HepG2 (cell line): Measurements from ENCODE around the gene GPT2. TPM values are rescaled to one million over a fixed set of nuclear protein-coding genes. Genes with fewer than 3 reads are reported as not detected.

Source experiments
- ATAC-seq: fragments of 200-7000 bp; cut with Tn5 transposase; 3 replicates; pipeline ENCODE4 v1.9.1; 2020; ENCODE audit warnings: mild to moderate bottlenecking, moderate library complexity
- BruUV-seq: library from RNA; stranded (reverse); fragments of 400-500 nt; replicated peaks from 2 replicates; lab custom pipeline; 2021; lab: Mats Ljungman, UMichigan
- CTCF ChIA-PET: fragments of 300-600 bp; formaldehyde crosslinking; extraction: SDS; loops from one replicate; lab custom pipeline; 2021; ENCODE audit warnings: low total read pairs, inconsistent platforms, low intra/inter-chr PET ratio; lab: Yijun Ruan, JAX
- POLR2A ChIA-PET: fragments of 350-600 bp; sonication (Branson Sonifier 250); formaldehyde crosslinking; loops from one replicate; lab custom pipeline; 2020; ENCODE audit warnings: antibody characterized with exemption, inconsistent platforms; lab: Yijun Ruan, JAX
- DNase-seq: peaks from one replicate; pipeline ENCODE4 v3.0.0-alpha.2; 2015; ENCODE audit warnings: low spot score
- FAIRE-seq: peaks from 3 replicates; lab custom pipeline; 2011; peaks lifted over from hg19 to GRCh38; lab: Jason Lieb, UNC
- H2AFZ ChIP-seq: one replicate; pipeline ENCODE4 v1.6.1; 2011; ENCODE audit warnings: low read length, inconsistent platforms
- H3K27ac ChIP-seq: fragments of 300-600 bp; 3 replicates; pipeline ENCODE4 v1.8.0; 2011; ENCODE audit warnings: mixed run types, mild to moderate bottlenecking, mixed read lengths, low read length, inconsistent platforms; ENCODE audit not compliant: insufficient read depth; ENCODE audit errors: extremely low read length
- H3K27me3 ChIP-seq, 2 experiments: fragments of 200-600 bp in 1 of 2; 2 replicates in 1 of 2; 3 replicates in 1 of 2; pipeline versions ENCODE4 v1.6.0 to v1.8.0; 2011; ENCODE audit warnings: low read length in 2 of 2, mild to moderate bottlenecking in 2 of 2, moderate library complexity in 2 of 2, inconsistent platforms in 1 of 2; ENCODE audit not compliant: insufficient read depth in 2 of 2, control insufficient read depth in 1 of 2
- H3K36me3 ChIP-seq, 2 experiments: fragments of 200-600 bp in 1 of 2; replicated peaks in 1 of 2; 2 replicates in 1 of 2; 3 replicates in 1 of 2; pipeline versions ENCODE4 v1.5.1 to v1.8.0; 2011; ENCODE audit warnings: low read length in 2 of 2, inconsistent platforms in 1 of 2; ENCODE audit not compliant: insufficient read depth in 2 of 2, control insufficient read depth in 1 of 2
- H3K4me1 ChIP-seq: 2 replicates; pipeline ENCODE4 v1.5.1; 2012; ENCODE audit warnings: low read length, inconsistent platforms; ENCODE audit not compliant: insufficient read depth
- H3K4me2 ChIP-seq: 2 replicates; pipeline ENCODE4 v1.6.0; 2011; ENCODE audit warnings: low read depth, low read length, inconsistent platforms
- H3K4me3 ChIP-seq, 3 experiments: fragments of 200-600 bp in 1 of 3; sonication (generic), shearing (Covaris generic) in 1 of 3; replicated peaks in 1 of 3; 2 replicates each; pipeline ENCODE4 v1.5.1; 2011 to 2016; ENCODE audit warnings: low read length in 3 of 3, inconsistent platforms in 2 of 3, low read depth in 2 of 3, mild to moderate bottlenecking in 2 of 3, control low read depth in 1 of 3, mixed read lengths in 1 of 3; ENCODE audit not compliant: insufficient read depth in 1 of 3
- H3K79me2 ChIP-seq: one replicate; pipeline ENCODE4 v1.6.1; 2011; ENCODE audit warnings: low read length, inconsistent platforms; ENCODE audit not compliant: insufficient read depth
- H3K9ac ChIP-seq: 2 replicates; pipeline ENCODE4 v1.6.0; 2011; ENCODE audit warnings: mild to moderate bottlenecking, low read depth, low read length, inconsistent platforms; ENCODE audit not compliant: insufficient read depth
- H3K9me3 ChIP-seq: 2 replicates; pipeline ENCODE4 v1.5.1; 2012; ENCODE audit warnings: mild to moderate bottlenecking, low read length
- H4K20me1 ChIP-seq: 2 replicates; pipeline ENCODE4 v1.6.0; 2011; ENCODE audit warnings: inconsistent platforms, mild to moderate bottlenecking, low read length, moderate library complexity; ENCODE audit not compliant: insufficient read depth
- ATRX ChIP-seq: sonication (generic); formaldehyde crosslinking; IDR thresholded peaks from 2 replicates; pipeline ENCODE4 v1.4.0; 2020; ENCODE audit warnings: missing genetic modification reagents, borderline replicate concordance
- EP300 ChIP-seq, 3 experiments: sonication (generic) in 1 of 3; formaldehyde crosslinking in 1 of 3; IDR thresholded peaks; 2 replicates each; pipeline versions ENCODE4 v1.5.1 to v1.6.1; 2011 to 2020; ENCODE audit warnings: low read depth in 2 of 3, low read length in 2 of 3, borderline replicate concordance in 1 of 3, improper control_type of control experiment in 1 of 3, mild to moderate bottlenecking in 1 of 3, missing genetic modification reagents in 1 of 3, moderate library complexity in 1 of 3
- FOXP1 ChIP-seq, 2 experiments: fragments of 450-650 bp in 1 of 2; IDR thresholded peaks; 2 replicates each; pipeline ENCODE4 v1.6.1; 2017 to 2018; ENCODE audit warnings: antibody characterized with exemption in 1 of 2
- HIVEP1 ChIP-seq: sonication (generic); formaldehyde crosslinking; IDR thresholded peaks from 2 replicates; pipeline ENCODE4 v1.4.0; 2020; ENCODE audit warnings: mild to moderate bottlenecking, missing genetic modification reagents
- PRMT3 ChIP-seq: sonication (generic); formaldehyde crosslinking; IDR thresholded peaks from 2 replicates; pipeline ENCODE4 v1.8.1; 2022; ENCODE audit warnings: low read depth, mild to moderate bottlenecking, moderate library complexity, missing genetic modification reagents, borderline replicate concordance
- SP1 ChIP-seq, 2 experiments: fragments of 450-650 bp in 1 of 2; sonication (generic) in 1 of 2; formaldehyde crosslinking in 1 of 2; IDR thresholded peaks; 2 replicates each; pipeline versions ENCODE4 v1.4.0 to v1.6.1; 2016 to 2020; ENCODE audit warnings: missing genetic modification reagents in 1 of 2
- SUZ12 ChIP-seq: fragments of 150-350 bp; IDR thresholded peaks from 2 replicates; pipeline ENCODE4 v1.6.1; 2014; ENCODE audit warnings: low read depth, low read length
- TCF12 ChIP-seq, 2 experiments: fragments of 450-650 bp in 1 of 2; sonication (generic) in 1 of 2; formaldehyde crosslinking in 1 of 2; IDR thresholded peaks; 2 replicates each; pipeline versions ENCODE4 v1.6.1 to v1.8.0; 2017 to 2022; ENCODE audit warnings: antibody characterized with exemption in 1 of 2, mild to moderate bottlenecking in 1 of 2, missing genetic modification reagents in 1 of 2, moderate library complexity in 1 of 2
- XRCC5 ChIP-seq: fragments of 200-400 bp; formaldehyde crosslinking; optimal IDR thresholded peaks from 2 replicates; pipeline ENCODE3; 2017; ENCODE audit warnings: mild to moderate bottlenecking, low read length
- ZBTB3 ChIP-seq: sonication (generic); formaldehyde crosslinking; IDR thresholded peaks from 2 replicates; pipeline ENCODE4 v1.4.0; 2020; ENCODE audit warnings: low read depth, mild to moderate bottlenecking, moderate library complexity, missing genetic modification reagents, borderline replicate concordance
- ZFYVE20 ChIP-seq: sonication (generic); formaldehyde crosslinking; IDR thresholded peaks from 2 replicates; pipeline ENCODE4 v1.8.0; 2023; ENCODE audit warnings: low read depth, mild to moderate bottlenecking, moderate library complexity, missing genetic modification reagents, borderline replicate concordance
- ZNF160 ChIP-seq: sonication (generic); formaldehyde crosslinking; IDR thresholded peaks from 2 replicates; pipeline ENCODE4 v1.8.0; 2022; ENCODE audit warnings: mild to moderate bottlenecking, inconsistent platforms, missing genetic modification reagents
- ZNF282 ChIP-seq: fragments of 450-650 bp; IDR thresholded peaks from 2 replicates; pipeline ENCODE4 v1.6.1; 2018; ENCODE audit not compliant: partially characterized antibody
- ZNF431 ChIP-seq: sonication (generic); formaldehyde crosslinking; IDR thresholded peaks from 2 replicates; pipeline ENCODE4 v1.9.0; 2022; ENCODE audit warnings: missing genetic modification reagents, low read depth, mild to moderate bottlenecking, borderline replicate concordance
- WGBS: methylation state at CpG from one replicate; pipeline ENCODE4 v1.1.6; 2017; ENCODE audit warnings: low lambda C conversion rate; 5-methylcytosine and 5-hydroxymethylcytosine counted together
- in situ Hi-C: cut with HindIII; loops from 2 replicates; pipeline ENCODE4 v1.10.0; 2017; ENCODE audit warnings: low pct_unique_long_range_greater_than_20kb; ENCODE audit not compliant: extremely low pct_ligation_motif_present
- intact Hi-C: fragments of 100-400 bp; cut with micrococcal nuclease; formaldehyde crosslinking; loops from one replicate; pipeline ENCODE4 v1.10.0; 2022; ENCODE audit not compliant: unreplicated experiment
- polyA plus RNA-seq, 8 experiments: library from polyadenylated mRNA; depleted of rRNA in 3 of 8; stranded (reverse) in 7 of 8; unstranded in 1 of 8; fragments of >200 nt; fragmentation: Illumina TruSeq in 4 of 8; extraction: Trizol in 4 of 8; gene quantifications; 2 replicates each; pipeline versions ENCODE4 v1.2.1 to v1.2.3, GENCODE V29; 2011 to 2016; ENCODE audit warnings: low read depth in 4 of 8, missing spikeins in 1 of 8, mixed read lengths in 1 of 8; ENCODE audit not compliant: insufficient read depth in 1 of 8
- total RNA-seq, 5 experiments: library from RNA; depleted of rRNA; stranded (reverse); fragments of >200 nt; fragmentation: Illumina TruSeq; extraction: Trizol; gene quantifications; 2 replicates each; pipeline ENCODE4 v1.2.3, GENCODE V29; 2016; ENCODE audit warnings: low read depth in 1 of 5
- TF ChIP-seq, protein P1 (sequence below): sonication (generic); formaldehyde crosslinking; IDR thresholded peaks from 2 replicates; pipeline ENCODE4 v1.4.0; 2020; ENCODE audit warnings: mild to moderate bottlenecking, missing genetic modification reagents
- TF ChIP-seq, protein P2 (sequence below): sonication (generic); formaldehyde crosslinking; conservative IDR thresholded peaks from 2 replicates; pipeline ENCODE4 v1.8.1; 2023; ENCODE audit warnings: missing genetic modification reagents
- TF ChIP-seq, protein P3 (sequence below): sonication (generic); formaldehyde crosslinking; IDR thresholded peaks from 2 replicates; pipeline ENCODE4 v1.9.0; 2022; ENCODE audit warnings: low read depth, missing genetic modification reagents

Gene GPT2
- total and polyA plus RNA-seq, 2 of the 13 experiments (the other 11 are each of a cell fraction or from before 2014, with no cell fraction given) = 138 to 267 TPM

DNA sequence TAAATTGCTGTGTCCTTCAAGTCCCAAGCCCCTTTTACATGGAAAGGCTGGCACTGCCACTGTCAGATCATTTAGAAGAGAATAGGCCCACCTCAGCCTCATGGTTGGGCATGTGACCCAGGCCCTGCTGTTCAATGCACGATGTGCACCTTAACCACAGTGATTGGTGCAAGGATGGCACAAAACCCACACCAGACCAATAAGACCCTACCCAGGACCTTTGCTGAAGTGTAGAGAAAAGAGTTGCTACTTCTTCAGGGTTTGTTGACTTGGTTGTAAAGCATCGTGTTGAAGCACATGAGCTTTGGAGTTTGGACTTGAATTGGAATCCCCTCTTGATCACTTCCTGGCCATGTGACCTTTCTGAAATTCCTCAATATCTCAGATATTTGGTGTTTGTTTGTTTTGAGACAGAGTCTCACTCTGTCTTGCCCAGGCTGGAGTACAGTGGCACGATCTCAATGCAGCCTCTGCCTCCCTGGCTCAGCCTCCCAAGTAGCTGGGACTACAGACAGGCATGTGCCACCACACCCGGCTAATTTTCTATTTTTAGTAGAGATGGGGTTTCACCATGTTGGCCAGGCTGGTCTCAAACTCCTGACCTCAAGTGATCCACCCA is 64.5 kb downstream of the GPT2 start:
- POLR2A ChIA-PET = interaction anchor here (0.6 to 2.0 kb wide), 11 partner anchors 9 to 1216 kb away, joined by 3 to 20 read pairs (median 5); partner anchors contain the start of genes DNAJA2 and NETO2
- Histone ChIP-seq H3K27me3 (no peaks in the 10 kb centered on the region), H2AFZ (no peak overlapping the region), H3K4me2 (peak overlapping the region; percentile 80), H4K20me1 (no peaks in the 10 kb centered on the region), H3K4me3 (peak overlapping the region; percentile 1 to 47 (median 15); a peak in 5 of 6 replicates), H3K4me1 (peaks cover 36% of the 10 kb centered on the region), H3K9ac (peak overlapping the region; percentile 40), H3K9me3 (no peaks in the 10 kb centered on the region), H3K36me3 (no peaks in the 10 kb centered on the region), H3K79me2 (no peaks in the 10 kb centered on the region), H3K27ac (peak overlapping the region; percentile 56)
- peak; percentile 70 for ATAC-seq
- intact Hi-C loops = loop anchor here (1.0 to 5.0 kb wide), 5 partner anchors 24 to 1217 kb away; partner anchors contain the start of gene DNAJA2
- BruUV-seq = no TSS peak
- FAIRE-seq = peak; percentile 21
- peak; percentile 87 for DNase-seq
- in situ Hi-C loops = loop anchor here (5.0 to 10.0 kb wide), 3 partner anchors 69 to 1216 kb away; no protein-coding TSS in a partner anchor
- WGBS = 18% methylated on average over 3 of the region's 4 CpGs
- CTCF ChIA-PET = interaction anchor here (0.9 to 2.8 kb wide), 5 partner anchors 25 to 1217 kb away, joined by 3 to 27 read pairs (median 13); partner anchors contain the start of gene DNAJA2
- TF ChIP-seq PRMT3 (no peak), ZNF160 (CRISPR knock-in tag) (no peak), ZNF431 (CRISPR knock-in tag) (no peak), SP1 (IDR thresholded peaks at IDR 0.05) (no peak), SP1 (CRISPR knock-in tag; IDR thresholded peaks at IDR 0.05) (no peak), TCF12 (IDR thresholded peaks at IDR 0.05) (no peak), TCF12 (CRISPR knock-in tag; IDR thresholded peaks at IDR 0.05) (0 out of 2 replicates have a peak, but pooled peaks have one; percentile 40), HIVEP1 (CRISPR knock-in tag) (0 out of 2 replicates have a peak, but pooled peaks have one; percentile 61), ZFYVE20 (CRISPR knock-in tag) (no peak), EP300 (IDR thresholded peaks at IDR 0.05; ENCODE audit: low read depth in 2 of 2, low read length in 2 of 2) (peak in 1 of 2 experiments; percentile 63; a peak in 1 of 4 replicates), EP300 (CRISPR knock-in tag; IDR thresholded peaks at IDR 0.05; ENCODE audit: borderline replicate concordance) (peak; percentile 54; the same call in 1 of the 2 replicates), ZNF282 (no peak), ATRX (CRISPR knock-in tag) (no peak), SUZ12 (no peak), FOXP1 (IDR thresholded peaks at IDR 0.05) (no peak), FOXP1 (CRISPR knock-in tag; IDR thresholded peaks at IDR 0.05) (peak; percentile 69), ZBTB3 (CRISPR knock-in tag) (no peak), XRCC5 (no peak)
- TF ChIP-seq, protein P1, sequence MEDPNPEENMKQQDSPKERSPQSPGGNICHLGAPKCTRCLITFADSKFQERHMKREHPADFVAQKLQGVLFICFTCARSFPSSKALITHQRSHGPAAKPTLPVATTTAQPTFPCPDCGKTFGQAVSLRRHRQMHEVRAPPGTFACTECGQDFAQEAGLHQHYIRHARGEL (CRISPR knock-in tag) = no peak
- TF ChIP-seq, protein P2, sequence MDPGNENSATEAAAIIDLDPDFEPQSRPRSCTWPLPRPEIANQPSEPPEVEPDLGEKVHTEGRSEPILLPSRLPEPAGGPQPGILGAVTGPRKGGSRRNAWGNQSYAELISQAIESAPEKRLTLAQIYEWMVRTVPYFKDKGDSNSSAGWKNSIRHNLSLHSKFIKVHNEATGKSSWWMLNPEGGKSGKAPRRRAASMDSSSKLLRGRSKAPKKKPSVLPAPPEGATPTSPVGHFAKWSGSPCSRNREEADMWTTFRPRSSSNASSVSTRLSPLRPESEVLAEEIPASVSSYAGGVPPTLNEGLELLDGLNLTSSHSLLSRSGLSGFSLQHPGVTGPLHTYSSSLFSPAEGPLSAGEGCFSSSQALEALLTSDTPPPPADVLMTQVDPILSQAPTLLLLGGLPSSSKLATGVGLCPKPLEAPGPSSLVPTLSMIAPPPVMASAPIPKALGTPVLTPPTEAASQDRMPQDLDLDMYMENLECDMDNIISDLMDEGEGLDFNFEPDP = no peak
- TF ChIP-seq, protein P3, sequence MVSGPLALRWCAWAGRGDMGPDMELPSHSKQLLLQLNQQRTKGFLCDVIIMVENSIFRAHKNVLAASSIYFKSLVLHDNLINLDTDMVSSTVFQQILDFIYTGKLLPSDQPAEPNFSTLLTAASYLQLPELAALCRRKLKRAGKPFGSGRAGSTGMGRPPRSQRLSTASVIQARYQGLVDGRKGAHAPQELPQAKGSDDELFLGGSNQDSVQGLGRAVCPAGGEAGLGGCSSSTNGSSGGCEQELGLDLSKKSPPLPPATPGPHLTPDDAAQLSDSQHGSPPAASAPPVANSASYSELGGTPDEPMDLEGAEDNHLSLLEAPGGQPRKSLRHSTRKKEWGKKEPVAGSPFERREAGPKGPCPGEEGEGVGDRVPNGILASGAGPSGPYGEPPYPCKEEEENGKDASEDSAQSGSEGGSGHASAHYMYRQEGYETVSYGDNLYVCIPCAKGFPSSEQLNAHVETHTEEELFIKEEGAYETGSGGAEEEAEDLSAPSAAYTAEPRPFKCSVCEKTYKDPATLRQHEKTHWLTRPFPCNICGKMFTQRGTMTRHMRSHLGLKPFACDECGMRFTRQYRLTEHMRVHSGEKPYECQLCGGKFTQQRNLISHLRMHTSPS (CRISPR knock-in tag) = no peak; the same call in 1 of the 2 replicates
